Chondrocyte (in vitro differentiated cells): ENCODE results near the gene HERC3. TPM values are rescaled to one million over a fixed set of nuclear protein-coding genes. Genes with fewer than 3 reads are reported as not detected.

Experiments
- DNase-seq: peaks from one replicate; pipeline ENCODE4 v3.0.0; 2021; ENCODE audit warnings: mixed read lengths, low spot score
- H3K27ac Mint-ChIP-seq: one replicate; pipeline ENCODE4 v1.8.0; 2021; ENCODE audit warnings: mild to moderate bottlenecking, moderate library complexity, mixed read lengths; ENCODE audit not compliant: unreplicated experiment
- H3K27me3 Mint-ChIP-seq: 2 replicates; pipeline ENCODE4 v1.8.0; 2021; ENCODE audit warnings: low read depth, mixed read lengths
- H3K36me3 Mint-ChIP-seq: 2 replicates; pipeline ENCODE4 v1.8.0; 2021; ENCODE audit warnings: low read depth, mixed read lengths
- H3K4me1 Mint-ChIP-seq: 2 replicates; pipeline ENCODE4 v1.8.0; 2021; ENCODE audit warnings: low read depth, mild to moderate bottlenecking, mixed read lengths
- H3K4me3 Mint-ChIP-seq: one replicate; pipeline ENCODE4 v1.8.0; 2021; ENCODE audit warnings: mild to moderate bottlenecking, moderate library complexity, mixed read lengths; ENCODE audit not compliant: unreplicated experiment
- H3K9me3 Mint-ChIP-seq: 2 replicates; pipeline ENCODE4 v1.8.0; 2021; ENCODE audit warnings: low read depth, mixed read lengths
- total RNA-seq: library from RNA; stranded (reverse); gene quantifications from 3 replicates; pipeline ENCODE4 v1.2.1, GENCODE V29; 2021
- TF ChIP-seq, protein P1 (sequence below): fragments of 200-600 bp; sonication (generic); IDR thresholded peaks from 2 replicates; pipeline ENCODE4 v1.5.0; 2021; ENCODE audit warnings: antibody characterized with exemption, mild to moderate bottlenecking, moderate library complexity

HERC3 gene
- total RNA-seq, 1 donor from 2014 or later: 16.7 TPM

- no peaks in the 10 kb centered on the region for H3K9me3 Mint-ChIP-seq
- H3K4me3 Mint-ChIP-seq: no peak overlapping the region
- TF ChIP-seq, protein P1, sequence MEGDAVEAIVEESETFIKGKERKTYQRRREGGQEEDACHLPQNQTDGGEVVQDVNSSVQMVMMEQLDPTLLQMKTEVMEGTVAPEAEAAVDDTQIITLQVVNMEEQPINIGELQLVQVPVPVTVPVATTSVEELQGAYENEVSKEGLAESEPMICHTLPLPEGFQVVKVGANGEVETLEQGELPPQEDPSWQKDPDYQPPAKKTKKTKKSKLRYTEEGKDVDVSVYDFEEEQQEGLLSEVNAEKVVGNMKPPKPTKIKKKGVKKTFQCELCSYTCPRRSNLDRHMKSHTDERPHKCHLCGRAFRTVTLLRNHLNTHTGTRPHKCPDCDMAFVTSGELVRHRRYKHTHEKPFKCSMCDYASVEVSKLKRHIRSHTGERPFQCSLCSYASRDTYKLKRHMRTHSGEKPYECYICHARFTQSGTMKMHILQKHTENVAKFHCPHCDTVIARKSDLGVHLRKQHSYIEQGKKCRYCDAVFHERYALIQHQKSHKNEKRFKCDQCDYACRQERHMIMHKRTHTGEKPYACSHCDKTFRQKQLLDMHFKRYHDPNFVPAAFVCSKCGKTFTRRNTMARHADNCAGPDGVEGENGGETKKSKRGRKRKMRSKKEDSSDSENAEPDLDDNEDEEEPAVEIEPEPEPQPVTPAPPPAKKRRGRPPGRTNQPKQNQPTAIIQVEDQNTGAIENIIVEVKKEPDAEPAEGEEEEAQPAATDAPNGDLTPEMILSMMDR: peak; percentile 72
- peaks cover 2% of the 10 kb centered on the region for H3K36me3 Mint-ChIP-seq
- H3K27ac Mint-ChIP-seq: no peak overlapping the region
- no peaks in the 10 kb centered on the region for H3K27me3 Mint-ChIP-seq
- DNase-seq: no peak
- peaks cover 17% of the 10 kb centered on the region for H3K4me1 Mint-ChIP-seq
These were observed 18.3 kb upstream of the HERC3 start for GRCh38 chr4:88573995-88574394.

- TF ChIP-seq, protein P1: no peak
- Mint-ChIP-seq H3K4me1 (peaks cover 11% of the 10 kb centered on the region), H3K4me3 (no peak overlapping the region)
These were observed 17.1 kb upstream of the HERC3 start for GRCh38 chr4:88575186-88575585.

GRCh38 chr4:88582493-88582892 is 9.8 kb upstream of the HERC3 start:
- Mint-ChIP-seq H3K27me3 (no peaks in the 10 kb centered on the region), H3K4me3 (no peak overlapping the region), H3K36me3 (peaks cover 2% of the 10 kb centered on the region), H3K27ac (no peak overlapping the region), H3K9me3 (peaks cover 2% of the 10 kb centered on the region), H3K4me1 (no peaks in the 10 kb centered on the region)
- TF ChIP-seq, protein P1: no peak
- no peak for DNase-seq

More at GRCh38 chr4:88575186-88575585, 17.1 kb upstream of the HERC3 start:
- no peaks in the 10 kb centered on the region for H3K9me3 Mint-ChIP-seq
- H3K27ac Mint-ChIP-seq: no peak overlapping the region
- H3K27me3 Mint-ChIP-seq: no peaks in the 10 kb centered on the region
- no peak for DNase-seq
- H3K36me3 Mint-ChIP-seq: peaks cover 2% of the 10 kb centered on the region

GRCh38 chr4:88583631-88584470 is 8.4 kb upstream of the HERC3 start:
- Mint-ChIP-seq H3K9me3 (peaks cover 2% of the 10 kb centered on the region), H3K36me3 (no peaks in the 10 kb centered on the region), H3K4me3 (no peak overlapping the region), H3K4me1 (no peaks in the 10 kb centered on the region), H3K27me3 (no peaks in the 10 kb centered on the region), H3K27ac (no peak overlapping the region)
- DNase-seq: no peak
- TF ChIP-seq, protein P1: no peak

GRCh38 chr4:88584471-88584900 is 7.8 kb upstream of the HERC3 start:
- DNase-seq: no peak
- TF ChIP-seq, protein P1: no peak
- peaks cover 2% of the 10 kb centered on the region for H3K9me3 Mint-ChIP-seq
- no peaks in the 10 kb centered on the region for H3K27me3 Mint-ChIP-seq
- H3K4me3 Mint-ChIP-seq: no peak overlapping the region
- no peaks in the 10 kb centered on the region for H3K4me1 Mint-ChIP-seq
- no peak overlapping the region for H3K27ac Mint-ChIP-seq
- no peaks in the 10 kb centered on the region for H3K36me3 Mint-ChIP-seq
